IMR-90 (cell line): ENCODE measurements around the gene SFTPB.

Source experiments
- BHLHE40 ChIP-seq: fragments of 150-350 bp; IDR thresholded peaks from 2 replicates; pipeline ENCODE4 v1.6.1; 2016; ENCODE audit warnings: mild to moderate bottlenecking, low read depth, low read length
- CEBPB ChIP-seq: IDR thresholded peaks from 2 replicates; pipeline ENCODE4 v1.6.1; 2012; ENCODE audit warnings: low read depth, low read length, improper control_type of control experiment
- MAZ ChIP-seq: IDR thresholded peaks from 2 replicates; pipeline ENCODE4 v1.6.1; 2012; ENCODE audit warnings: low read depth, mild to moderate bottlenecking, low read length, improper control_type of control experiment, moderate library complexity, borderline replicate concordance
- POLR2A ChIP-seq: IDR thresholded peaks from 2 replicates; pipeline ENCODE4 v1.6.1; 2012; ENCODE audit warnings: mild to moderate bottlenecking, low read depth, low read length
- TF ChIP-seq, protein P1 (sequence below): conservative IDR thresholded peaks from 2 replicates; pipeline ENCODE4 v1.5.1; 2012; ENCODE audit warnings: mild to moderate bottlenecking, low read depth, low read length, improper control_type of control experiment

DNA sequence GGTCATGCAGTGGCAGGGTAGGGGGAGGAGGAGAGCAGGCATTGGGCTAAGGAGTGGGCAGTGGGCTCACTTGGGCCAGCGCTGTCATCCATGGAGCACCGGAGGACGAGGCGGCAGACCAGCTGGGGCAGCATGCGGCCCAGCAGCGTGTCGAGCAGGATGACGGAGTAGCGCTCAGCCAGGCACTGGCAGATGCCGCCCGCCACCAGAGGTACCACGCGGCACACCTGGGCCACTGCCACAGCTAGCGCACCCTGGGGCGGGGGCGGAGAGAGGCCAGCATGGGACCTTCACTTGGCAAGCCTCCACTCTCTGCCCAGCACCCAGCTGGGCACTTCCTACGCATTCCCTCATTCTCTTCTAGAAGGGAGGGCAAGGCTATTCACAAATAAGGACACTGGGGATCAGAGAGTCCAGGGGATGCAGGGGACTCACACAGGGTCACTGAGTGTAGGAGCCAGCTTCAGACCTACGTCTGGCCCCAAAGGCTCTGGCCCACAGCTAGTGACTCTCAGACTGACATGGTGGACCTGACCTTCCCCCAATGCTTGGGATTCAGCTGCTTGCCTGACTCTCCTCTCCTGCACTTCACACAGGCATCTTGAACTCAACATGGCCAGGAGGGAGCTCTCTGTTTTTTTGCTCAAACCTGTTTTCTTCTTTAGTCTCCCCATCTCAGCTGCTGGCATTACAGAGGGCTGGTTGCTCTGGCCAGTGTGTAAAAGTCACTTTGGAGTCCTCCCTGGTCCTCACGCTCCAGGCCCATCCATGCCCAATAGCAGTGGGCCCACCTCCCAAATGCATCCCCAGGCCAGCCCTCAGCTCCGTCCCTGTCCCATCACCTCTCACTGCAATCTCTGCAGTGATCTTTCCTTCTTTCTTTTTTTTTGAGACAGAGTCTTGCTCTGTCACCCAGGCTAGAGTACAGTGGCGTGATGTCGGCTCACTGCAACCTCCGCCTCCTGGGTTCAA, 4.1 kb downstream of the SFTPB start:
- TF ChIP-seq, protein P1, sequence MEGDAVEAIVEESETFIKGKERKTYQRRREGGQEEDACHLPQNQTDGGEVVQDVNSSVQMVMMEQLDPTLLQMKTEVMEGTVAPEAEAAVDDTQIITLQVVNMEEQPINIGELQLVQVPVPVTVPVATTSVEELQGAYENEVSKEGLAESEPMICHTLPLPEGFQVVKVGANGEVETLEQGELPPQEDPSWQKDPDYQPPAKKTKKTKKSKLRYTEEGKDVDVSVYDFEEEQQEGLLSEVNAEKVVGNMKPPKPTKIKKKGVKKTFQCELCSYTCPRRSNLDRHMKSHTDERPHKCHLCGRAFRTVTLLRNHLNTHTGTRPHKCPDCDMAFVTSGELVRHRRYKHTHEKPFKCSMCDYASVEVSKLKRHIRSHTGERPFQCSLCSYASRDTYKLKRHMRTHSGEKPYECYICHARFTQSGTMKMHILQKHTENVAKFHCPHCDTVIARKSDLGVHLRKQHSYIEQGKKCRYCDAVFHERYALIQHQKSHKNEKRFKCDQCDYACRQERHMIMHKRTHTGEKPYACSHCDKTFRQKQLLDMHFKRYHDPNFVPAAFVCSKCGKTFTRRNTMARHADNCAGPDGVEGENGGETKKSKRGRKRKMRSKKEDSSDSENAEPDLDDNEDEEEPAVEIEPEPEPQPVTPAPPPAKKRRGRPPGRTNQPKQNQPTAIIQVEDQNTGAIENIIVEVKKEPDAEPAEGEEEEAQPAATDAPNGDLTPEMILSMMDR: no peak
- no peak for TF ChIP-seq CEBPB
- TF ChIP-seq BHLHE40: no peak
- no peak for TF ChIP-seq MAZ
- no peak for TF ChIP-seq POLR2A
